NCI-H2029 treated with DMSO at 0.1 percent for 48 hours (cell line): ENCODE results near the gene GRM1.

ENCODE experiments used
- DNase-seq: peaks from one replicate; lab custom pipeline; 2025; lab: John Stamatoyannopoulos, UW

Gene GRM1

GRCh38 chr6:146381486-146381885, 352.6 kb downstream of the GRM1 start:
- no peak for DNase-seq

- DNase-seq: no peak
Observed at GRCh38 chr6:146388736-146389364, 360.0 kb downstream of the GRM1 start.

- no peak for DNase-seq
Observed at GRCh38 chr6:146389740-146390139, 360.9 kb downstream of the GRM1 start.

- DNase-seq: no peak
Observed at GRCh38 chr6:146397638-146398037, 368.8 kb downstream of the GRM1 start.

GRCh38 chr6:146402476-146402875, 373.6 kb downstream of the GRM1 start:
- DNase-seq: no peak

- DNase-seq: no peak
Observed at GRCh38 chr6:146408583-146408982, 379.7 kb downstream of the GRM1 start.

- no peak for DNase-seq
Observed at GRCh38 chr6:146410851-146411595, 382.2 kb downstream of the GRM1 start.

GRCh38 chr6:146419576-146419975, 390.7 kb downstream of the GRM1 start:
- DNase-seq: no peak

GRCh38 chr6:146420255-146420654, 391.4 kb downstream of the GRM1 start:
- no peak for DNase-seq

- no peak for DNase-seq
Observed at GRCh38 chr6:146422789-146423375, 394.0 kb downstream of the GRM1 start.

GRCh38 chr6:146423452-146423851, 394.6 kb downstream of the GRM1 start:
- DNase-seq: no peak

GRCh38 chr6:146426516-146426915, 397.7 kb downstream of the GRM1 start:
- DNase-seq: no peak

GRCh38 chr6:146429831-146430230, 401.0 kb downstream of the GRM1 start:
- no peak for DNase-seq

GRCh38 chr6:146433881-146434731, 405.2 kb downstream of the GRM1 start:
- no peak for DNase-seq

- no peak for DNase-seq
Observed at GRCh38 chr6:146434732-146435390, 406.0 kb downstream of the GRM1 start.

GRCh38 chr6:146441907-146442306, 413.0 kb downstream of the GRM1 start:
- no peak for DNase-seq

GRCh38 chr6:146444189-146444588, 415.3 kb downstream of the GRM1 start:
- DNase-seq: no peak

- DNase-seq: no peak
Observed at GRCh38 chr6:146445233-146445632, 416.4 kb downstream of the GRM1 start.

- DNase-seq: no peak
Observed at GRCh38 chr6:146456886-146457285, 428.0 kb downstream of the GRM1 start.

- DNase-seq: no peak
Observed at GRCh38 chr6:146460941-146461340, 432.1 kb downstream of the GRM1 start.

- no peak for DNase-seq
Observed at GRCh38 chr6:146470091-146470770, 441.4 kb downstream of the GRM1 start.
